Amniotic epithelial cell (primary cell): ENCODE data around the gene COASY.

Experiments
- DNase-seq: peaks from one replicate; pipeline ENCODE4 v3.0.0-alpha.2; 2010; ENCODE audit warnings: low read depth

The COASY gene

GRCh38 chr17:42613699-42614295 lies 51.8 kb downstream of the COASY start:
- DNase-seq, result no peak
